ENCODE measurements around the gene ATL1.
"Not testable (repeated sequence)": the region's sequence is repeated elsewhere in the genome, so short reads cannot be mapped to it uniquely, and the experiment has no call there.

Gene ATL1

GRCh38 chr14:50656776-50657175, 96.8 kb downstream of the ATL1 start:
- Histone ChIP-seq H3K27ac (no peak overlapping the region), H3K79me2 (ENCODE audit: insufficient read depth, low read depth) (no peaks in the 10 kb centered on the region), H3K36me3 (ENCODE audit: insufficient read depth) (no peaks in the 10 kb centered on the region), H3K27me3 (ENCODE audit: insufficient read depth, low read depth) (no peaks in the 10 kb centered on the region), H3K4me3 (IDR thresholded peaks at IDR 0.05; ENCODE audit: insufficient read depth, low read depth, low read length) (no peak overlapping the region), H3K4me1 (ENCODE audit: low read depth, poor library complexity, severe bottlenecking) (no peaks in the 10 kb centered on the region), H3K4me2 (no peak overlapping the region), H3K9ac (no peak overlapping the region), H4K20me1 (ENCODE audit: insufficient read depth) (no peaks in the 10 kb centered on the region), H2AFZ (ENCODE audit: low read depth) (no peak overlapping the region)
- TF ChIP-seq CTCF (conservative IDR thresholded peaks at IDR 0.05; ENCODE audit: low read depth, low read length) = no peak

DNA sequence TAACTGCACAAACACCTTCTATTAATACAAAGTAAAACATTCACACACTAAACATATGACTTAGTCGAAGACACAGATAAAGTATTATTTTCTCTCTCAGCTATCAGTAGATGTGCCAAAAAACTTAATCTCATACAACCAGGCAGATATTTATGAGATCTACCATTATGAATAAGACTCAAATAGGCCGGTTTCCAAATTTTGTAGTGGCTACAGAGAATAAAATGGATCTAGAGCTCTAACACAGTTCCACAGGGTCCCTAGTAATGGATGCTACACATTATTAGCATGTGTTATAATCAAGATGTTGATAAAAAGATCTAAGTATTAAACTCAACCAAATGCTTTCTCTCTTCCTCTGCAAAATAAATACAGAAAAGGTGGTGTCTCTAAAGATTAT, 97.8 kb downstream of the ATL1 start:
- Histone ChIP-seq H3K36me3 (ENCODE audit: insufficient read depth) (no peaks in the 10 kb centered on the region), H3K27ac (no peak overlapping the region), H3K9ac (no peak overlapping the region), H3K4me3 (IDR thresholded peaks at IDR 0.05; ENCODE audit: insufficient read depth, low read depth, low read length) (no peak overlapping the region), H3K4me1 (ENCODE audit: low read depth, poor library complexity, severe bottlenecking) (no peaks in the 10 kb centered on the region), H4K20me1 (ENCODE audit: insufficient read depth) (no peaks in the 10 kb centered on the region), H3K79me2 (ENCODE audit: insufficient read depth, low read depth) (no peaks in the 10 kb centered on the region), H3K4me2 (no peak overlapping the region), H3K27me3 (ENCODE audit: insufficient read depth, low read depth) (no peaks in the 10 kb centered on the region), H2AFZ (ENCODE audit: low read depth) (no peak overlapping the region)
- no peak for TF ChIP-seq CTCF (conservative IDR thresholded peaks at IDR 0.05; ENCODE audit: low read depth, low read length)

- Histone ChIP-seq H3K27me3 (ENCODE audit: insufficient read depth, low read depth) (no peaks in the 10 kb centered on the region), H3K4me2 (no peak overlapping the region), H2AFZ (ENCODE audit: low read depth) (no peak overlapping the region), H4K20me1 (ENCODE audit: insufficient read depth) (no peaks in the 10 kb centered on the region), H3K79me2 (ENCODE audit: insufficient read depth, low read depth) (no peaks in the 10 kb centered on the region), H3K36me3 (ENCODE audit: insufficient read depth) (no peaks in the 10 kb centered on the region), H3K9ac (no peak overlapping the region), H3K27ac (no peak overlapping the region), H3K4me1 (ENCODE audit: low read depth, poor library complexity, severe bottlenecking) (no peaks in the 10 kb centered on the region), H3K4me3 (IDR thresholded peaks at IDR 0.05; ENCODE audit: insufficient read depth, low read depth, low read length) (no peak overlapping the region)
- no peak for TF ChIP-seq CTCF (conservative IDR thresholded peaks at IDR 0.05; ENCODE audit: low read depth, low read length)
These were observed 98.3 kb downstream of the ATL1 start for GRCh38 chr14:50658203-50658602.

- no peak for TF ChIP-seq CTCF (conservative IDR thresholded peaks at IDR 0.05; ENCODE audit: low read depth, low read length)
- Histone ChIP-seq H2AFZ (ENCODE audit: low read depth) (no peak overlapping the region), H3K79me2 (ENCODE audit: insufficient read depth, low read depth) (no peaks in the 10 kb centered on the region), H4K20me1 (ENCODE audit: insufficient read depth) (no peaks in the 10 kb centered on the region), H3K4me3 (IDR thresholded peaks at IDR 0.05; ENCODE audit: insufficient read depth, low read depth, low read length) (no peak overlapping the region), H3K36me3 (ENCODE audit: insufficient read depth) (no peaks in the 10 kb centered on the region), H3K27me3 (ENCODE audit: insufficient read depth, low read depth) (no peaks in the 10 kb centered on the region), H3K27ac (no peak overlapping the region), H3K9ac (no peak overlapping the region), H3K4me1 (ENCODE audit: low read depth, poor library complexity, severe bottlenecking) (no peaks in the 10 kb centered on the region), H3K4me2 (no peak overlapping the region)
These were observed 99.5 kb downstream of the ATL1 start for GRCh38 chr14:50659327-50659974.

- H3K36me3 ChIP-seq (ENCODE audit: insufficient read depth); H2AFZ ChIP-seq (ENCODE audit: low read depth); H3K27ac ChIP-seq; H3K27me3 ChIP-seq (ENCODE audit: insufficient read depth, low read depth); H3K4me3 ChIP-seq (IDR thresholded peaks at IDR 0.05; ENCODE audit: insufficient read depth, low read depth, low read length); H4K20me1 ChIP-seq (ENCODE audit: insufficient read depth); H3K9ac ChIP-seq; H3K4me2 ChIP-seq: not testable (repeated sequence)
- Histone ChIP-seq H3K79me2 (ENCODE audit: insufficient read depth, low read depth) (peaks cover 21% of the 10 kb centered on the region; the same call in 1 of the 2 replicates), H3K4me1 (ENCODE audit: low read depth, poor library complexity, severe bottlenecking) (peaks cover 12% of the 10 kb centered on the region)
These were observed 104.6 kb downstream of the ATL1 start for GRCh38 chr14:50664579-50664978.

DNA sequence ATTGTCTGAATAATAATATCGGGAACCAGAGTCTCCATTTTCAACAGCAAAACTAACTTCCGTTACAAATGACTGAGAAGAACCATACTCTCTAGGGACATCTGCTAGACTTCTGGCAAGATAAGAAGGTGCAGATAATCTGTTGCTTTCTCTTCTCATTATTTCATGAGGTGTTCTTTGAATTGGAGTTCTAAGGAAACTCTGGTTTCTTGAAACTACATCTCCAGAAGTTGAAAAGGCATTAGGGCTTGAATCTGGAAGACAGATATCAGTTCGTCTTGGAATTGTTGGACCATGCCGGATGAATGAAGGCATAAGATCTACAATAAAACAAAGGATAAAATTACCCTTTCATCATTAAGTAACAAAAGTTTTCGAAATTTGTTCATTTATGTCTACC, 105.4 kb downstream of the ATL1 start:
- H3K27ac ChIP-seq; H3K4me3 ChIP-seq (IDR thresholded peaks at IDR 0.05; ENCODE audit: insufficient read depth, low read depth, low read length); H4K20me1 ChIP-seq (ENCODE audit: insufficient read depth); H2AFZ ChIP-seq (ENCODE audit: low read depth); H3K36me3 ChIP-seq (ENCODE audit: insufficient read depth); H3K27me3 ChIP-seq (ENCODE audit: insufficient read depth, low read depth); H3K9ac ChIP-seq: not testable (repeated sequence)
- Histone ChIP-seq H3K4me2 (peak overlapping the region; percentile 90; the same call in 1 of the 2 replicates), H3K4me1 (ENCODE audit: low read depth, poor library complexity, severe bottlenecking) (peaks cover 12% of the 10 kb centered on the region), H3K79me2 (ENCODE audit: insufficient read depth, low read depth) (peaks cover 21% of the 10 kb centered on the region; the same call in 1 of the 2 replicates)
